Activated naive CD4-positive, alpha-beta T cell treated with anti-CD3 and anti-CD28 coated beads, Interleukin-2, amount 50 U/mL, for 24 hours (primary cell): ENCODE results near the gene TRPC4AP.
A peak's percentile ranks its signal among the peaks of the same experiment; 100 is the strongest.
"Not testable (repeated sequence)": the region's sequence is repeated elsewhere in the genome, so short reads cannot be mapped to it uniquely, and the experiment has no call there.

Source experiments
- H3K27ac Mint-ChIP-seq: one replicate; pipeline ENCODE4 v1.8.0; 2021; ENCODE audit warnings: mild to moderate bottlenecking, mixed read lengths
- H3K27me3 Mint-ChIP-seq: one replicate; pipeline ENCODE4 v1.8.0; 2021; ENCODE audit warnings: mixed read lengths
- H3K36me3 Mint-ChIP-seq: one replicate; pipeline ENCODE4 v1.8.0; 2021; ENCODE audit warnings: mixed read lengths
- H3K4me1 Mint-ChIP-seq: one replicate; pipeline ENCODE4 v1.8.0; 2021; ENCODE audit warnings: mixed read lengths
- H3K4me3 Mint-ChIP-seq: one replicate; pipeline ENCODE4 v1.8.0; 2021; ENCODE audit warnings: mild to moderate bottlenecking, mixed read lengths
- H3K9me3 Mint-ChIP-seq: one replicate; pipeline ENCODE4 v1.8.0; 2021; ENCODE audit warnings: mixed read lengths

Gene TRPC4AP

DNA sequence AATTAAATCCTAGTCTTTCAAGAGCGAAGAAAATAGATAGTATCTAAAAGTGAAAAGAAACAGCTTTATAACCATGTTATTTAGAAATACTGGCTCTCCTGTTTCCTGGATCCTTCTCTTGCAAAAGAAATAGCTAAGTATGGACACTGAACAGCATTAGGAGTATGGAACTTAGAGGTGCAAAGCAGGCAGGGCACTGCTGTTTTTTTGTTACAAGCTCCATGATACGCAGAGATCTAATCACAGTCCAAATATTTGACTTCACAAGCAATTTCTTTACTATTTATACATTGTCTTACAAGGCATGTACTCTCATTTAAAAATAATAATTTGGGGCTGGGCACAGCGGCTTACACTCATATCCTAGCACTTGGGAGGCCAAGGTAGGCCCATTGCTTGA, 7.6 kb downstream of the TRPC4AP start:
- Mint-ChIP-seq H3K36me3 (peaks cover 6% of the 10 kb centered on the region), H3K9me3 (no peaks in the 10 kb centered on the region), H3K4me3 (no peak overlapping the region), H3K27me3 (no peaks in the 10 kb centered on the region), H3K4me1 (peaks cover 69% of the 10 kb centered on the region), H3K27ac (no peak overlapping the region)

DNA sequence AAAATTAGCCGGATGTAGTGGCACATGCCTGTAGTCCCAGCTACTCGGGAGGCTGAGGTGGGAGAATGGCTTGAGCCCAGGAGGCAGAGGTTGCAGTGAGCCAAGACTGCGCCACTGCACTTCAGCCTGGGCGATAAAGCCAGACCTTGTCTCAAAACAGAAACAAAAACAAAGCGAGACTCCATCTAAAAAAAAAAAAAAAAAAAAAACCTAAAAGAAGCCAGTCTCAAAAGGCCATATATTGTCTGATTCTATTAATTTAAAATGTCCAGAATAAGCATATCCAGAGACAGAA, 12.3 kb downstream of the TRPC4AP start:
- Mint-ChIP-seq H3K36me3 (peaks cover 13% of the 10 kb centered on the region), H3K4me1 (peaks cover 64% of the 10 kb centered on the region)
- H3K27ac Mint-ChIP-seq, H3K9me3 Mint-ChIP-seq, H3K27me3 Mint-ChIP-seq, H3K4me3 Mint-ChIP-seq: not testable (repeated sequence)

DNA sequence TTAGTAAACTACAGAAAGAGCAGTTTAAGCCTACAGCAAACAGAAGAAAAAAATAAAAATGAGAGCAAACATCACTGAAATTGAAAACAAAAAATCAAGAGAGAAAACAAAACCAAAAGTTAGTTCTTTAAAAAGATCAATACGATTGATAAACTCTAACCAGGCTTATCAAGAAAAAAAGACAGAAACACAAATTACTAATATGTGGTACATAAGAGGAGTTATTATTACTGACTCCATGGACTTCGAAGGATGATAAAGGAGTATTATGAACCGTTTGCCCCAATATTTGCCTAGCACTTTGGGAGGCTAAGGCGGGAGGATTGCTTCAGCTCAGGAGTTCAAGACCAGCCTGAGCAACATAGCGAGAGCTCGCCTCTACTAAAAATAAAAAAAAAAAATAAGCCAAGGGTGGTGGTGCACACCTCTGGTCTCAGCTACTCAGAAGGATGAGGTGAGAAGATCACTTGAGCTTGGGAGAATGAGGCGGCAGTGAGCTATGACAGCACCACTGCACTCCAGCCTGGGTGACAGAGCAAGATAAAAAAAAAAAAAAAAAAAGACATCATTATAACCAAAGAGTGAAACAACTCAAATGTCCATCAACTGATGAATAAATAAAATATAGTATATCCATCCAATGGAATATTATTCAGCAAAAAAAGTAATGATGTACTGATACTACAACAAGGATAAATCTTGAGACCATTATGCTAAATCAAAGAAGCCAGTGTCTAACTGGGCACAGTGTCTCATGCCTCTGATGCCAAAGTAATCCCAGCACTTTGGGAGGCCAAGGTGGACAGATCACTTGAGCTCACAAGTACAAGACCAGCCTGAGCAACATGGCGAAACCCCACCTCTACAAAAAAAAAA, 12.9 kb downstream of the TRPC4AP start:
- no peak overlapping the region for H3K27ac Mint-ChIP-seq
- H3K4me3 Mint-ChIP-seq: no peak overlapping the region
- H3K36me3 Mint-ChIP-seq: peaks cover 12% of the 10 kb centered on the region
- no peaks in the 10 kb centered on the region for H3K9me3 Mint-ChIP-seq
- H3K27me3 Mint-ChIP-seq: no peaks in the 10 kb centered on the region
- peaks cover 61% of the 10 kb centered on the region for H3K4me1 Mint-ChIP-seq

DNA sequence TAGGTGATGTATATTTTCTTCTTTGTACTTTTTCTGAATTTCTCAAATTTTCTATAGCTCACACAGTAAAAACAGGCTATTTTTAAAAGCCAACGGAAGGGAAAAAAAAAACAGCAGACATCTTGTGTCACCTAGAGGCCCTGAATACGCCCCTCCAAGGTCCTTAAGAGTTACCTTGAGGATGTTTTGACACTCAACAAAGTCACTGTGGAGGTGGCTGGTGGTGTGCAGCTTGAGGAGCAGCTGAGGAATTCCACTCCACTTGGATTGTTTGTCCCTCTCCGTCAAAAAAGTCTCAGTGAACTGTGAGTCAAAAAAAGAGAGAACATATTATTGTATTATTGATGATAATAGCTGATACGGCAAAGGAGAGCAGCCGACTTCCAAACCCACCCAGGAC, 14.7 kb downstream of the TRPC4AP start:
- Mint-ChIP-seq H3K4me1 (peaks cover 58% of the 10 kb centered on the region), H3K4me3 (no peak overlapping the region), H3K27ac (peak overlapping the region; percentile 14), H3K9me3 (no peaks in the 10 kb centered on the region), H3K36me3 (peaks cover 20% of the 10 kb centered on the region), H3K27me3 (no peaks in the 10 kb centered on the region)

DNA sequence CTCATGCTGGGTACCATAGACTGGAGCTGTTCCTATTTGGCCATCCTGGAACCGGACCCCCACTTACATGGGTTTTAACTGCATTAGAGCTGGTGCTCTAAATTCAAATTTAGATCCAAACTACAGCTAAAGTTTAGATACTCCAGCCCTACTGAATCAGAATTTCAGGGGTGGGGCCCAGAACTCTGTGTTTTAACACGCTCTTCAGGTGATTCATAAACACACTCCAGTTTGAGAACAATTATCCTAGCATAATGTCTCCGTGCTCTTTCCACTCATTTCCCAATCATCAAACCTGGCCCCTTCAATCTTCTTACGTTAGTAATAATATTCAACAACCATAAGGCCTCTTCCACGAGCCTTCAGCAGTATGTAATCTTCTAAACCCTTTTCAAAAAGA, 15.3 kb downstream of the TRPC4AP start:
- H3K9me3 Mint-ChIP-seq: no peaks in the 10 kb centered on the region
- peaks cover 55% of the 10 kb centered on the region for H3K4me1 Mint-ChIP-seq
- H3K27me3 Mint-ChIP-seq: no peaks in the 10 kb centered on the region
- no peak overlapping the region for H3K4me3 Mint-ChIP-seq
- peaks cover 23% of the 10 kb centered on the region for H3K36me3 Mint-ChIP-seq
- H3K27ac Mint-ChIP-seq: no peak overlapping the region

DNA sequence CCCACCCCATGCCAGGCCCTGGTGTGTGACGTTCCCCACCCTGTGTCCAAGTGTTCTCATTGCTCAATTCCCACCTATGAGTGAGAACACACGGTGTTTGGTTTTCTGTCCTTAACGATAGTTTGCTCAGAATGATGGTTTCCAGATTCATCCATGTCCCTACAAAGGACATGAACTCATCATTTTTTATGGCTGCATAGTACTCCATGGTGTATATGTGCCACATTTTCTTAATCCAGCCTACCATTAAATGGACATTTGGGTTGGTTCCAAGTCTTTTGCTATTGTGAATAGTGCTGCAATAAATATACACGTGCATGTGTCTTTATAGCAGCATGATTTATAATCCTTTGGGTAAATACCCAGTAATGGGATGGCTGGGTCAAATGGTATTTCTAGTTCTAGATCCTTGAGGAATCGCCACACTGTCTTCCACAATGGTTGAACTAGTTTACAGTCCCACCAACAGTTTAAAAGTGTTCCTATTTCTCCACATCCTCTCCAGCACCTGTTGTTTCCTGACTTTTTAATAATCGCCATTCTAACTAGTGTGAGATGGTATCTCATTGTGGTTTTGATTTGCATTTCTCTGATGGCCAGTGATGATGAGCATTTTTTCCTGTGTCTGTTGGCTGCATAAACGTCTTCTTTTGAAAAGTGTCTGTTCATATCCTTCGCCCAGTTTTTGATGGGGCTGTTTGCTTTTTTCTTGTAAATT, 21.0 kb downstream of the TRPC4AP start:
- H3K27me3 Mint-ChIP-seq, H3K27ac Mint-ChIP-seq, H3K4me3 Mint-ChIP-seq, H3K9me3 Mint-ChIP-seq: not testable (repeated sequence)
- Mint-ChIP-seq H3K36me3 (peaks cover 29% of the 10 kb centered on the region), H3K4me1 (peaks cover 41% of the 10 kb centered on the region)

DNA sequence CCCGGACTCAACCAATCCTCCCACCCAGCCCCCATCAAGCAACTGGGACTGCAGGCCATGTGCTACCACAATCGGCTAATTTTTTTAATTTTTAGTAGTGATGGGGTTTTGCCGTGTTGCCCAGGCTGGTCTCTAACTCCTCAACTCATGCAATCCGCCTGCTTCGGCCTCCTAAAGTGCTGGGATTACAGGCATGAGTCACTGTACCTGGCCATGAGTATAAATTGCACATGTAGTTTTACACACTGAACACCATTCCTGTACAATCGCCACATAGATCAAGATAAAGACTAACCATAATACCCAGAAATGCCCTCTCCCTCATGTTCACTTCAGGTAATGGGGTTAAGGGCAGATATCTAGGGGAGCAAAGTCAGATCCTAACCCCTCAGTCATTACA, 26.4 kb downstream of the TRPC4AP start:
- Mint-ChIP-seq H3K4me1 (peaks cover 73% of the 10 kb centered on the region), H3K27ac (no peak overlapping the region), H3K36me3 (peaks cover 25% of the 10 kb centered on the region)

DNA sequence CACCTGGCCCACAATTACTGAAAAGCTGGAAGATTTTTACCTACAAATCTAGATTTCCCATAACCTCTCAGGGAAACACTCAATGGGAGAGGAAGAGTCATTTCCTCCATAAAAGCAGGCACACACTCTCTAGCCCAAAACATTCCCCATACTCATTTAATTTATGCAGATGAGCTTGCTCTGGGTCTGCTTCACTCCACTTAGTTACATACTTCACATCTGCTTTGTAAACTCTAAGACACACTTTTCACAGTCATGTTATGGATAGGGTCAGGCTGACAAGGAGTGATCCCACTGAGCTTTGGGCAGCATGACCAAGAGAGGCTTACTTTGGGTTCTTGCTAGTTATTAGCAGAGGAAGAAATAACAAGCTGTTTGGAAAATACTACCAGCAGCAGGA, 27.4 kb downstream of the TRPC4AP start:
- no peaks in the 10 kb centered on the region for H3K9me3 Mint-ChIP-seq

More for the DNA sequence above, 26.4 kb downstream of the TRPC4AP start:
- H3K9me3 Mint-ChIP-seq: no peaks in the 10 kb centered on the region
- no peak overlapping the region for H3K4me3 Mint-ChIP-seq
- no peaks in the 10 kb centered on the region for H3K27me3 Mint-ChIP-seq

DNA sequence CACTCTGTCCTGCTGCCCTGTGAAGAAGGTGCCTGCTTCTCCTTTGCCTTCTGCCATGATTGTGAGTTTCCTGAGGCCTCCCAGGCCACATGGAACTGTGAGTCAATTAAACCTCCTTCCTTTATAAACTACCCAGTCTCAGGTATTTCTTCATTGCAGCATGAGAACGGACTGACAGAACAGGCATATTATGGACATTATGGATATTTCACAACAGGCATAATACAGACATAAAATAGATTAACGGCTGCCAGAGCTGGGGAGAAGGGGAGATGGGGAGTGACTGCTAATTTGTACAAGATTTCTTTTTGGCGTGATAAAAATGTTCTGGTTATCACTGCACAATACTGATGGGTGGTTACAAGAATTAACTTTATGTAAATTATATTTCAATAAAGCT, 29.4 kb downstream of the TRPC4AP start:
- peaks cover 31% of the 10 kb centered on the region for H3K36me3 Mint-ChIP-seq
- peaks cover 87% of the 10 kb centered on the region for H3K4me1 Mint-ChIP-seq
- peak overlapping the region; percentile 13 for H3K27ac Mint-ChIP-seq
- H3K27me3 Mint-ChIP-seq: no peaks in the 10 kb centered on the region
- no peaks in the 10 kb centered on the region for H3K9me3 Mint-ChIP-seq
- no peak overlapping the region for H3K4me3 Mint-ChIP-seq

More for the DNA sequence above, 27.4 kb downstream of the TRPC4AP start:
- Mint-ChIP-seq H3K36me3 (peaks cover 22% of the 10 kb centered on the region), H3K27ac (peak overlapping the region; percentile 37), H3K4me3 (no peak overlapping the region), H3K4me1 (peaks cover 75% of the 10 kb centered on the region), H3K27me3 (no peaks in the 10 kb centered on the region)

DNA sequence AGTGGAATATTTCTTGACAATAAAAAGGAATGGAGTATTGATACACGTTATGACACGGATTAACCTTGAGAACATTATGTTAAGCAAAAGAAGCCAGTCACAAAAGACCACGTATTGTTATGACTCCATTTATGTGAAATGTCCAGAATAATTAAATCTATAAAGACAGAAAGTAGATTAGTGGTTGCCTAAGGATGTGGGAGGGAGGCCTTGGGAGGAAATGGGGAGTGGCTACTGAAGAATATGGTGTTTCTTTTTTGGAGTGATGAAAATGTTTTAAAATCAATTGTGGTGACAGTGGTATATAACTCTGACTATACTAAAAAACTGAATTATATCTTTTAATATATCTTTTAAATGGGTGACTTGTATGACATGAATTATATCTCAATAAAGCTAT, 30.1 kb downstream of the TRPC4AP start:
- H3K4me1 Mint-ChIP-seq: peaks cover 85% of the 10 kb centered on the region
- no peaks in the 10 kb centered on the region for H3K9me3 Mint-ChIP-seq
- peaks cover 27% of the 10 kb centered on the region for H3K36me3 Mint-ChIP-seq
- H3K4me3 Mint-ChIP-seq: no peak overlapping the region
- no peaks in the 10 kb centered on the region for H3K27me3 Mint-ChIP-seq
- peak overlapping the region; percentile 2 for H3K27ac Mint-ChIP-seq

DNA sequence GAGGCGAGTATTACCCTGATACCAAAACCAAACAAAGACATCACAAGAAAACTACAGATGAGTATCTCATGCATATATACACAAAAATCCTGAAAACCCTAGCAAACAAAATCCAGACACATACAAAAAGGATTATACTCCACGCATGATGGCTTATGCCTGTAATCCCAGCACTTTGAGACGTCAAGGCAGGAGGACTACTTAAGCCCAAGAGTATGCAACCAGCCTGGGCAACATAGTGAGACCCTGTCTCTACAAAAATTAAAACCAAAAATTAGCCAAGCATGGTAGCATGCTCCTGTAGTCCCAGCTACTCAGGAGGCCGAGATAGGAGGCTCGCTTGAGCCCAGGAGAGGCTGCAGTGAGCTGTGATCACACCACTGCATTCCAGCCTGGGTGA, 32.4 kb downstream of the TRPC4AP start:
- Mint-ChIP-seq H3K4me1 (peaks cover 74% of the 10 kb centered on the region), H3K36me3 (peaks cover 27% of the 10 kb centered on the region), H3K4me3 (no peak overlapping the region), H3K27me3 (no peaks in the 10 kb centered on the region), H3K9me3 (no peaks in the 10 kb centered on the region), H3K27ac (no peak overlapping the region)

DNA sequence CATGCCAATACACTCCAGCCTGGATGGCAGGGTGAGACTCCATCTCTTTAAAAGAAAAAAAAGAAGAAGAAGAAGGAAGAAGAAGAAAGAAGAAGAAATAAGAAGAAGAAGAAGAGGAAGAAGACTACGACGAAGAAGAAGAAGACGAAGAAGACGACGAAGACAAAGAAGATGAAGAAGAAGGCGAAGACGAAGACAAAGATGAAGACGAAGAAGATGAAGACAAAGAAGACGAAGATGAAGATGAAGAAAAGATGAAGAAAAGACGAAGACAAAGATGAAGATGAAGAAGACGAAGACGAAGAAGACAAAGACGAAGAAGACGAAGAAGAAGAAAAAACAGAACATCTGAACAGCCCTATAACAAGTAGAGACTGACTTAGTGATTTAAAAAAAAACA, 33.0 kb downstream of the TRPC4AP start:
- no peak overlapping the region for H3K27ac Mint-ChIP-seq
- H3K27me3 Mint-ChIP-seq: no peaks in the 10 kb centered on the region
- no peaks in the 10 kb centered on the region for H3K9me3 Mint-ChIP-seq
- peaks cover 74% of the 10 kb centered on the region for H3K4me1 Mint-ChIP-seq
- H3K36me3 Mint-ChIP-seq: peaks cover 31% of the 10 kb centered on the region
- no peak overlapping the region for H3K4me3 Mint-ChIP-seq

DNA sequence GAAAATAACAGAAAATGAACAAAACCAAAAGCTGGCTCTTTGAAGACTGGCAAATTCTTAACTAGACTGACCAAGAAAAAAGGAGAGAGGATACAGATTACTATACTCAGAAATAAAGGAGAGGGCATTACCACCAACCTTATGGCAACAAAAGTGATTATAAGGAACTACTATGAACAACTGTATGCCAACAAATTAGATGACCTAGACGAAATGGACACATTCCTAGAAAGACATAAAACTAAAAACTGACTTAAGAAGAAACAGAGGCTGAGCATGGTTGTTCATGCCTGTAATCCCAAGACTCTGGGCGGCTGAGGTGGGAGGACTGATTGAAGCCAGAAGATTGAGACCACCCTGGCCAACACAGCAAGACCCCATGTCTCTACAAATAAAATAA, 33.5 kb downstream of the TRPC4AP start:
- Mint-ChIP-seq H3K27me3 (no peaks in the 10 kb centered on the region), H3K27ac (no peak overlapping the region), H3K9me3 (no peaks in the 10 kb centered on the region), H3K4me1 (peaks cover 69% of the 10 kb centered on the region), H3K4me3 (no peak overlapping the region), H3K36me3 (peaks cover 31% of the 10 kb centered on the region)

DNA sequence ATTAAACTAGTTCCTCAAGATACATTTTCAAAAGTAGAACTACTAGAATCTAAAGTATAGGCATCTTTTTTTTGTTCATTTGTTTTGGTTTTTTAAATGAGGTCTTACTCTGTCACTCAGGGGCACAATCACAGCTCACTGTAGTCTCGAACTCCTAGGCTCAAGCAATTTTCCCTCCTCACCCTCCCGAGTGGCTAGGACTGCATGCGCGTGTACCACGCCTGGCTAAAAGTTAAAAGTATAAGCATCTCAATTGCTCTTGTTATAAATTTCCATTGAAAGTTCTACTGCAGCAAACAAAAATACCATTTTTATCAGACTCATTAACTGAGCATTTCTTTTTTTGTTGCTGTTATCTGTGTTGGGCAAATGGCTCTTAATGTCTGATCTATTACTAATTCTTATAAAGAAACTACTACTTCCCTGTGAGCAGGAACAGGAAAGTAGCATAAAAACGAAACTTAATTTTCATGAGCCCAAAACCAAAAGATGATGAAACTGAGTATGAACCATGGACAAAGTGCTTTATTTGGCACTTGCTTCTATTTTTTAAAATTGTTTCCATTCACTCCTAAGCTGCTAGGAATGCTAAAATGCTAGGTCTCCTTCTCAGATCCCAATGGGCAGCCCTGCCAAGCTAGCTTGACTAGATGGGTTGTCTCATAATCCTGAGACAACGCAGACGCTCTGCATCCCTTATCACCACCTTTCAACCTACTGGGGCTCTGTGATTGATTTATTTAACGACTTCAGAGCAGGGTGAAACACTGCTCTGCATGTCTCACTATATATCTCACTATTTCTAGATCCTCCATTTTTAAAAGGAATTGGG, 36.9 kb downstream of the TRPC4AP start:
- peak overlapping the region; percentile 27 for H3K27ac Mint-ChIP-seq
- H3K36me3 Mint-ChIP-seq: peaks cover 16% of the 10 kb centered on the region
- H3K9me3 Mint-ChIP-seq: no peaks in the 10 kb centered on the region
- no peaks in the 10 kb centered on the region for H3K27me3 Mint-ChIP-seq
- no peak overlapping the region for H3K4me3 Mint-ChIP-seq
- peaks cover 44% of the 10 kb centered on the region for H3K4me1 Mint-ChIP-seq

DNA sequence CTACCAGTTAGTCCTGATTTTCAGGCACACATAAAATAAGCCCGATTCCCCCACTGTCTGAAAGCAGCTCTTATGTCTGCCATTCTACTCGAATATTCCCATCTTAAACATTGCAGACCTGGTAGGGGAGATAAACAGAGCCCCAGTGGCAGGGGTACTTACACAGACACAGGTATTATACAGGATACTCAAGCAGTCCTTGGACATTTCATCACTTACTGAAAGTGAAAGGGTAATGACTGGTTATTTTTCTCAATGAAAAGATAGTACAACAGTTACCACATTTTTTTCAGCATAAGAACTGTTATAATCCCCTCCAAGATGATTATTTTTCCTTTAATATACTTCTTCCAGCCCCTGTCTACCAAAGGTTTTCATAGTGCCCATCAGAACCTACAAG, 37.8 kb downstream of the TRPC4AP start:
- peaks cover 13% of the 10 kb centered on the region for H3K36me3 Mint-ChIP-seq
- no peaks in the 10 kb centered on the region for H3K9me3 Mint-ChIP-seq
- H3K4me1 Mint-ChIP-seq: peaks cover 37% of the 10 kb centered on the region
- H3K4me3 Mint-ChIP-seq: no peak overlapping the region
- no peak overlapping the region for H3K27ac Mint-ChIP-seq
- H3K27me3 Mint-ChIP-seq: no peaks in the 10 kb centered on the region

DNA sequence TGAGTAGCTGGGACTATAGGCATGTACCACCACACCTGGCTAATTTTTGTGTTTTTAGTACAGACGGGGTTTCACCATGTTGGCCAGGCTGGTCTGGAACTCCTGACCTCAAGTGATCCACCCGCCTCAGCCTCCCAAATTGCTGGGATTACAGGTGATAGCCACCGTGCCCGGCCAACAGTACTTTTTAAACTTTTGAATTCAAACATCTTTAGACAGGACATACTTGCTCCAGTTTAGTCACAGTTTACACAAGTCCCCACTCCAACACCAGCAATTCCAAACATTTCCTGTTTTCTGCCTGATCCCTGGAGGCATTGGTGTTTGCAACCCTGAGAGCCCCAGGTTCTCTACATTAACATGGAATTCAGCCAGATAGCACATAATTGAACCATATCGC, 40.0 kb downstream of the TRPC4AP start:
- H3K27ac Mint-ChIP-seq, H3K9me3 Mint-ChIP-seq, H3K27me3 Mint-ChIP-seq, H3K4me3 Mint-ChIP-seq: not testable (repeated sequence)
- Mint-ChIP-seq H3K4me1 (peaks cover 18% of the 10 kb centered on the region), H3K36me3 (peaks cover 16% of the 10 kb centered on the region)
